Measurements from ENCODE around the gene GSTT4.
"Not testable (repeated sequence)": the region's sequence is repeated elsewhere in the genome, so short reads cannot be mapped to it uniquely, and the experiment has no call there.

- not testable (repeated sequence) for TF ChIP-seq CTCF, EZH2phosphoT487 (IDR thresholded peaks at IDR 0.05)
These were observed 50.9 kb downstream of the GSTT4 start for GRCh38 chr22:23954193-23954990.
